H1 (cell line): Measurements from ENCODE around the gene CWC25. TPM values are rescaled to one million over a fixed set of nuclear protein-coding genes. Genes with fewer than 3 reads are reported as not detected.

Experiments
- microRNA-seq, 2 experiments: library from miRNA; unstranded; fragments of <30 nt; microRNA quantifications; one replicate each; pipeline versions ENCODE4 to v1.2.0, GENCODE V29; 2016 to 2020; ENCODE audit warnings: borderline microRNAs expressed in 2 of 2, borderline number of aligned reads in 2 of 2, borderline replicate concordance in 1 of 2
- polyA plus RNA-seq, 7 experiments: library from polyadenylated mRNA; depleted of rRNA in 3 of 7; stranded (reverse) in 5 of 7; unstranded in 2 of 7; fragments of >200 nt in 5 of 7; fragments of 200-250 nt in 2 of 7; gene quantifications; 1 replicate in 5 of 7; 2 replicates in 1 of 7; 4 replicates in 1 of 7; pipeline versions ENCODE4 v1.2.1 to v1.2.3, GENCODE V29; 2011 to 2013; ENCODE audit warnings: missing spikeins in 2 of 7, mixed read lengths in 2 of 7
- small RNA-seq: library from polyadenylated mRNA; stranded (forward); fragments of <200 nt; extraction: miRNeasy Mini kit (QIAGEN cat#:217004); gene quantifications from one replicate; pipeline ENCODE3, GENCODE V24; 2013; ENCODE audit not compliant: insufficient read depth
- total RNA-seq: library from RNA; stranded (reverse); fragmentation: NEBNext Ultra II Directional; extraction: Animal tissue kit (Norgen Biotek cat#: 25700); gene quantifications from 2 replicates; pipeline ENCODE4 v1.2.1, GENCODE V29; 2021

The CWC25 gene
- total and polyA plus RNA-seq, 2 of the 8 experiments (the other 6 are each of a cell fraction or from before 2014, with no cell fraction given) = 11.1 to 13.1 TPM

Small RNAs within 50 kb of the gene (microRNA-seq; reads per million reads assigned to microRNA genes)
- 0.20 to 0.23 reads per million in 2 experiments for gene MIR4727

Small RNAs within 50 kb of the gene (small RNA-seq; reads per million reads assigned to genes)
- gene MIR4727 (1.0 reads per million), gene RNU6-866P (not detected), gene SNORA21 (not detected), gene SNORA21B (not detected)

Other genes with a start within 250 kb of the CWC25 start
- gene SRCIN1, start 219.4 kb downstream of the CWC25 start, total RNA-seq = 3.8 and 4.1 TPM in 2 replicates
- 2.8 and 4.2 TPM in 2 replicates for gene SRCIN1, start 219.4 kb downstream of the CWC25 start, polyA plus RNA-seq (2011; rRNA removed)
- gene EPOP, start 150.4 kb downstream of the CWC25 start, total RNA-seq = 3.3 and 4.0 TPM in 2 replicates
- gene EPOP, start 150.4 kb downstream of the CWC25 start, polyA plus RNA-seq (2011; rRNA removed) = 1.5 and 2.1 TPM in 2 replicates
- 7.7 and 8.0 TPM in 2 replicates for gene MLLT6, start 120.0 kb downstream of the CWC25 start, total RNA-seq
- 6.5 and 7.7 TPM in 2 replicates for gene MLLT6, start 120.0 kb downstream of the CWC25 start, polyA plus RNA-seq (2011; rRNA removed)
- 11.1 and 11.6 TPM in 2 replicates for gene CISD3, start 95.0 kb downstream of the CWC25 start, total RNA-seq
- gene CISD3, start 95.0 kb downstream of the CWC25 start, polyA plus RNA-seq (2011; rRNA removed) = 8.4 and 9.4 TPM in 2 replicates
- 86.1 and 93.3 TPM in 2 replicates for gene PCGF2, start 77.0 kb downstream of the CWC25 start, total RNA-seq
- gene PCGF2, start 77.0 kb downstream of the CWC25 start, polyA plus RNA-seq (2011; rRNA removed) = 42.1 and 81.4 TPM in 2 replicates
- gene PSMB3, start 72.6 kb downstream of the CWC25 start, total RNA-seq = 291 and 301 TPM in 2 replicates
- 866 and 914 TPM in 2 replicates for gene PSMB3, start 72.6 kb downstream of the CWC25 start, polyA plus RNA-seq (2011; rRNA removed)
- 57.7 and 57.8 TPM in 2 replicates for gene PIP4K2B, start 25.8 kb downstream of the CWC25 start, total RNA-seq
- gene PIP4K2B, start 25.8 kb downstream of the CWC25 start, polyA plus RNA-seq (2011; rRNA removed) = 21.5 and 24.8 TPM in 2 replicates
- gene RPL23, start 28.4 kb upstream of the CWC25 start, total RNA-seq = 2,091 and 2,148 TPM in 2 replicates
- 1,486 and 2,502 TPM in 2 replicates for gene RPL23, start 28.4 kb upstream of the CWC25 start, polyA plus RNA-seq (2011; rRNA removed)
- gene LASP1, start 44.7 kb upstream of the CWC25 start, total RNA-seq = 170 and 180 TPM in 2 replicates
- 114 and 182 TPM in 2 replicates for gene LASP1, start 44.7 kb upstream of the CWC25 start, polyA plus RNA-seq (2011; rRNA removed)
- not detected in 2 replicates for gene FBXO47, start 142.1 kb upstream of the CWC25 start, total RNA-seq
- gene FBXO47, start 142.1 kb upstream of the CWC25 start, polyA plus RNA-seq (2011; rRNA removed) = not detected in 2 replicates